H9 (cell line): ENCODE data around the gene ORAI1. TPM values are rescaled to one million over a fixed set of nuclear protein-coding genes. Genes with fewer than 3 reads are reported as not detected.
"Not testable (repeated sequence)": the region's sequence is repeated elsewhere in the genome, so short reads cannot be mapped to it uniquely, and the experiment has no call there.

Experiments
- DNase-seq: peaks from one replicate; pipeline ENCODE4 v3.0.0-alpha.2; 2017
- H2AFZ ChIP-seq: one replicate; pipeline ENCODE4 v1.6.1; 2013; ENCODE audit warnings: mild to moderate bottlenecking, low read length, control low read depth, moderate library complexity
- H2AK5ac ChIP-seq: 2 replicates; pipeline ENCODE4 v1.6.1; 2013; ENCODE audit warnings: low read length, control low read depth, mixed read lengths; ENCODE audit not compliant: insufficient read length
- H2BK120ac ChIP-seq: one replicate; pipeline ENCODE4 v1.6.1; 2013; ENCODE audit warnings: low read depth, mild to moderate bottlenecking, low read length, control low read depth, inconsistent platforms; ENCODE audit not compliant: poor library complexity, severe bottlenecking
- H2BK12ac ChIP-seq: 2 replicates; pipeline ENCODE4 v1.6.1; 2013; ENCODE audit warnings: low read length, control low read depth, mixed read lengths, low read depth; ENCODE audit not compliant: insufficient read length
- H2BK15ac ChIP-seq: 2 replicates; pipeline ENCODE4 v1.6.1; 2013; ENCODE audit warnings: low read depth, low read length, control low read depth
- H2BK20ac ChIP-seq: one replicate; pipeline ENCODE4 v1.6.1; 2013; ENCODE audit warnings: low read depth, mild to moderate bottlenecking, low read length, control low read depth, inconsistent platforms; ENCODE audit not compliant: poor library complexity, severe bottlenecking
- H2BK5ac ChIP-seq: 2 replicates; pipeline ENCODE4 v1.6.1; 2013; ENCODE audit warnings: low read length, control low read depth, mixed read lengths; ENCODE audit not compliant: insufficient read length
- H3K14ac ChIP-seq: 2 replicates; pipeline ENCODE4 v1.6.1; 2013; ENCODE audit warnings: low read length, control low read depth; ENCODE audit not compliant: insufficient read depth
- H3K18ac ChIP-seq: 2 replicates; pipeline ENCODE4 v1.6.1; 2013; ENCODE audit warnings: low read depth, mild to moderate bottlenecking, mixed read lengths, low read length, control low read depth; ENCODE audit not compliant: insufficient read length
- H3K23ac ChIP-seq: 2 replicates; pipeline ENCODE4 v1.6.1; 2013; ENCODE audit warnings: low read length, control low read depth, mixed read lengths, low read depth; ENCODE audit not compliant: insufficient read length
- H3K23me2 ChIP-seq: 2 replicates; pipeline ENCODE4 v1.6.1; 2013; ENCODE audit warnings: low read depth, mild to moderate bottlenecking, mixed read lengths, low read length, control low read depth; ENCODE audit not compliant: insufficient read length, poor library complexity, severe bottlenecking
- H3K27ac ChIP-seq: 2 replicates; pipeline ENCODE4 v1.5.1; 2013; ENCODE audit warnings: low read length, control low read depth, mixed read lengths, low read depth; ENCODE audit not compliant: insufficient read length
- H3K27me3 ChIP-seq: 2 replicates; pipeline ENCODE4 v1.6.1; 2013; ENCODE audit warnings: low read length, control low read depth, inconsistent platforms; ENCODE audit not compliant: insufficient read depth
- H3K4ac ChIP-seq: 2 replicates; pipeline ENCODE4 v1.6.1; 2013; ENCODE audit warnings: low read depth, mild to moderate bottlenecking, control low read depth, inconsistent platforms, low read length, moderate library complexity
- H3K4me1 ChIP-seq: 2 replicates; pipeline ENCODE4 v1.6.1; 2013; ENCODE audit warnings: low read length, control low read depth, inconsistent platforms; ENCODE audit not compliant: insufficient read depth
- H3K4me2 ChIP-seq: 2 replicates; pipeline ENCODE4 v1.6.1; 2013; ENCODE audit warnings: low read length, control low read depth, mixed read lengths; ENCODE audit not compliant: insufficient read length, insufficient read depth
- H3K56ac ChIP-seq: 2 replicates; pipeline ENCODE4 v1.6.1; 2013; ENCODE audit warnings: low read depth, mild to moderate bottlenecking, mixed read lengths, low read length, control low read depth; ENCODE audit not compliant: insufficient read length
- H3K79me1 ChIP-seq: 2 replicates; pipeline ENCODE4 v1.6.1; 2013; ENCODE audit warnings: low read depth, mild to moderate bottlenecking, moderate library complexity, low read length, control low read depth, inconsistent platforms; ENCODE audit not compliant: insufficient read depth, poor library complexity, severe bottlenecking
- H3K79me2 ChIP-seq: 2 replicates; pipeline ENCODE4 v1.6.1; 2013; ENCODE audit warnings: low read length, control low read depth, inconsistent platforms; ENCODE audit not compliant: insufficient read depth
- H3K9ac ChIP-seq: 2 replicates; pipeline ENCODE4 v1.6.1; 2013; ENCODE audit warnings: low read length, control low read depth, mixed read lengths; ENCODE audit not compliant: insufficient read length; ENCODE audit errors: extremely low read depth
- H3K9me3 ChIP-seq: one replicate; pipeline ENCODE4 v1.6.1; 2013; ENCODE audit warnings: low read depth, low read length, inconsistent platforms; ENCODE audit not compliant: control insufficient read depth
- H3T11ph ChIP-seq: one replicate; pipeline ENCODE4 v1.6.1; 2013; ENCODE audit warnings: mild to moderate bottlenecking, low read length, control low read depth, inconsistent platforms
- H4K20me1 ChIP-seq: one replicate; pipeline ENCODE4 v1.6.1; 2013; ENCODE audit not compliant: control insufficient read depth, insufficient read length, insufficient read depth
- H4K5ac ChIP-seq: 2 replicates; pipeline ENCODE4 v1.6.1; 2013; ENCODE audit warnings: low read depth, mild to moderate bottlenecking, mixed read lengths, low read length, control low read depth; ENCODE audit not compliant: insufficient read length
- H4K8ac ChIP-seq: replicated peaks from 2 replicates; pipeline ENCODE4 v1.6.1; 2013; ENCODE audit warnings: low read length, control low read depth, mixed read lengths, low read depth; ENCODE audit not compliant: insufficient read length
- H4K91ac ChIP-seq: 2 replicates; pipeline ENCODE4 v1.6.1; 2013; ENCODE audit warnings: low read depth, mild to moderate bottlenecking, moderate library complexity, mixed read lengths, low read length, control low read depth; ENCODE audit not compliant: insufficient read length
- H3K27ac Mint-ChIP-seq, 3 experiments: 2 replicates in 2 of 3; 3 replicates in 1 of 3; pipeline ENCODE4 v1.8.0; 2020 to 2021; ENCODE audit warnings: mixed read lengths in 3 of 3, mild to moderate bottlenecking in 1 of 3, moderate library complexity in 1 of 3
- H3K27me3 Mint-ChIP-seq: 2 replicates; pipeline ENCODE4 v1.8.0; 2021; ENCODE audit warnings: low read depth, mild to moderate bottlenecking, moderate library complexity, mixed read lengths
- H3K36me3 Mint-ChIP-seq, 3 experiments: 2 replicates in 2 of 3; 3 replicates in 1 of 3; pipeline ENCODE4 v1.8.0; 2020 to 2021; ENCODE audit warnings: low read depth in 3 of 3, mixed read lengths in 3 of 3; ENCODE audit not compliant: insufficient read depth in 1 of 3
- H3K4me1 Mint-ChIP-seq, 2 experiments: 2 replicates each; pipeline ENCODE4 v1.8.0; 2020; ENCODE audit warnings: mixed read lengths in 2 of 2
- H3K4me3 Mint-ChIP-seq, 2 experiments: 2 replicates in 1 of 2; 3 replicates in 1 of 2; pipeline ENCODE4 v1.8.0; 2020 to 2021; ENCODE audit warnings: mild to moderate bottlenecking in 2 of 2, mixed read lengths in 2 of 2, moderate library complexity in 1 of 2
- H3K9me3 Mint-ChIP-seq, 2 experiments: 2 replicates in 1 of 2; 3 replicates in 1 of 2; pipeline ENCODE4 v1.8.0; 2020; ENCODE audit warnings: mild to moderate bottlenecking in 2 of 2, mixed read lengths in 2 of 2, moderate library complexity in 1 of 2
- CTCF ChIP-seq: fragments of 200-600 bp; sonication (generic); conservative IDR thresholded peaks from 3 replicates; pipeline ENCODE4 v1.8.0; 2021; ENCODE audit warnings: antibody characterized with exemption, mild to moderate bottlenecking
- WGBS: extraction: QIAGEN DNeasy Blood & Tissue Kit; methylation state at CpG from one replicate; pipeline ENCODE4 v1.1.7; 2013; ENCODE audit warnings: missing lambda C conversion rate, low lambda C conversion rate, mixed read lengths; ENCODE audit not compliant: insufficient read length; ENCODE audit errors: extremely low coverage; 5-methylcytosine and 5-hydroxymethylcytosine counted together
- total RNA-seq: library from RNA; stranded (reverse); gene quantifications from 2 replicates; pipeline ENCODE4 v1.2.1, GENCODE V29; 2021

ORAI1 gene
- total RNA-seq, 1 experiment from 2014 or later = 24.7 TPM

GRCh38 chr12:121657305-121658008 lies 31.1 kb downstream of the ORAI1 start:
- H3K27ac Mint-ChIP-seq = peak overlapping the region in 2 of 3 experiments; percentile 3 to 38; a peak in 1 of 7 replicates
- no peaks in the 10 kb centered on the region for H3K36me3 Mint-ChIP-seq
- no peak overlapping the region for H3T11ph ChIP-seq
- no peak for DNase-seq
- no peaks in the 10 kb centered on the region for H3K23me2 ChIP-seq
- H2BK5ac ChIP-seq = no peak overlapping the region
- WGBS = no CpG with 5 or more reads among the region's 18 CpGs
- no peaks in the 10 kb centered on the region for H4K20me1 ChIP-seq
- no peak overlapping the region for H3K56ac ChIP-seq
- no peak overlapping the region for H3K27ac ChIP-seq
- no peaks in the 10 kb centered on the region for H3K79me2 ChIP-seq
- no peaks in the 10 kb centered on the region for H3K9me3 ChIP-seq
- peaks cover 14 to 32% of the 10 kb centered on the region in 2 experiments for H3K4me1 Mint-ChIP-seq
- H2BK20ac ChIP-seq = no peak overlapping the region
- no peak overlapping the region for H2AK5ac ChIP-seq
- no peaks in the 10 kb centered on the region for H3K27me3 ChIP-seq
- no peak overlapping the region for H3K14ac ChIP-seq
- H2BK120ac ChIP-seq = no peak overlapping the region
- TF ChIP-seq CTCF = no peak
- H3K27me3 Mint-ChIP-seq = no peaks in the 10 kb centered on the region; the same call in 1 of the 2 replicates
- H2BK12ac ChIP-seq = no peak overlapping the region
- no peak overlapping the region for H4K8ac ChIP-seq
- no peak overlapping the region for H3K18ac ChIP-seq
- H3K9ac ChIP-seq = no peak overlapping the region
- no peak overlapping the region for H3K4me2 ChIP-seq
- H2BK15ac ChIP-seq = no peak overlapping the region
- H2AFZ ChIP-seq = no peak overlapping the region
- no peak overlapping the region for H3K4me3 Mint-ChIP-seq
- no peaks in the 10 kb centered on the region for H3K79me1 ChIP-seq
- H4K5ac ChIP-seq = no peak overlapping the region
- no peak overlapping the region for H3K4ac ChIP-seq
- H3K23ac ChIP-seq = no peak overlapping the region
- H3K9me3 Mint-ChIP-seq = no peaks in the 10 kb centered on the region; a peak in 1 of 5 replicates
- H3K4me1 ChIP-seq = no peaks in the 10 kb centered on the region; the same call in 1 of the 2 replicates
- no peak overlapping the region for H4K91ac ChIP-seq

- not testable (repeated sequence) for H3K9ac ChIP-seq, H3K27ac ChIP-seq, H3K4me2 ChIP-seq, H3K79me1 ChIP-seq, H3K56ac ChIP-seq, H4K91ac ChIP-seq, H2BK5ac ChIP-seq, H3K14ac ChIP-seq, H3K23ac ChIP-seq, H3K36me3 Mint-ChIP-seq, H4K20me1 ChIP-seq, H3K23me2 ChIP-seq, H3T11ph ChIP-seq, H3K79me2 ChIP-seq, H3K27me3 Mint-ChIP-seq, H3K4ac ChIP-seq, H2BK15ac ChIP-seq, H3K4me1 ChIP-seq, H3K9me3 Mint-ChIP-seq, H4K5ac ChIP-seq, H2AK5ac ChIP-seq, H2BK120ac ChIP-seq, H2BK12ac ChIP-seq, DNase-seq, H3K27me3 ChIP-seq, H3K18ac ChIP-seq, H2AFZ ChIP-seq, H3K9me3 ChIP-seq, H4K8ac ChIP-seq, H2BK20ac ChIP-seq
- peaks cover 30 to 40% of the 10 kb centered on the region in 2 experiments for H3K4me1 Mint-ChIP-seq
- peak overlapping the region in 1 of 3 experiments; percentile 89; a peak in 1 of 7 replicates for H3K27ac Mint-ChIP-seq
- peak overlapping the region in 1 of 2 experiments; percentile 42; a peak in 1 of 5 replicates for H3K4me3 Mint-ChIP-seq
- WGBS = no CpG with 5 or more reads among the region's 11 CpGs
Observed at GRCh38 chr12:121661353-121662105, 35.2 kb downstream of the ORAI1 start.
